GM11168 (cell line): ENCODE measurements around the gene MSGN1.

Experiments
- in situ Hi-C: fragments of 300-500 bp; cut with MboI; formaldehyde crosslinking; loops from one replicate; pipeline ENCODE4 v1.12.0; 2022; ENCODE audit warnings: low sequenced_read_pairs; ENCODE audit not compliant: unreplicated experiment

Gene MSGN1, protein sequence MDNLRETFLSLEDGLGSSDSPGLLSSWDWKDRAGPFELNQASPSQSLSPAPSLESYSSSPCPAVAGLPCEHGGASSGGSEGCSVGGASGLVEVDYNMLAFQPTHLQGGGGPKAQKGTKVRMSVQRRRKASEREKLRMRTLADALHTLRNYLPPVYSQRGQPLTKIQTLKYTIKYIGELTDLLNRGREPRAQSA

DNA sequence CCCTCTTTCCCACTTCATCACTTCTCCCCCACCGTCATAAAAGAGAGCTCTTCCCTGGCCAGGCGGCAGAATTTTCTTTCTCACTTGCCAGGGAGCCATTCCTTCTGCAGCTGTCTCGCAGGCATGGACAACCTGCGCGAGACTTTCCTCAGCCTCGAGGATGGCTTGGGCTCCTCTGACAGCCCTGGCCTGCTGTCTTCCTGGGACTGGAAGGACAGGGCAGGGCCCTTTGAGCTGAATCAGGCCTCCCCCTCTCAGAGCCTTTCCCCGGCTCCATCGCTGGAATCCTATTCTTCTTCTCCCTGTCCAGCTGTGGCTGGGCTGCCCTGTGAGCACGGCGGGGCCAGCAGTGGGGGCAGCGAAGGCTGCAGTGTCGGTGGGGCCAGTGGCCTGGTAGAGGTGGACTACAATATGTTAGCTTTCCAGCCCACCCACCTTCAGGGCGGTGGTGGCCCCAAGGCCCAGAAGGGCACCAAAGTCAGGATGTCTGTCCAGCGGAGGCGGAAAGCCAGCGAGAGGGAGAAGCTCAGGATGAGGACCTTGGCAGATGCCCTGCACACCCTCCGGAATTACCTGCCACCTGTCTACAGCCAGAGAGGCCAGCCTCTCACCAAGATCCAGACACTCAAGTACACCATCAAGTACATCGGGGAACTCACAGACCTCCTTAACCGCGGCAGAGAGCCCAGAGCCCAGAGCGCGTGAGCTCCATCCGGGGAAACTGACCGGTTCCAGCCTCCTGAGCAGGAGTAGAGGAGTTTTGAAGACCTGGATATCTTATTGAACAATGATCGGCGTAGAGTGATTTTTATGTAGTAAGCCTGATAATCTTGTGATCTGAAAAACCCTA is at the start of gene MSGN1:
Gene MSGN1 (plus strand): TSS at position 65 of the 850 bp plus-strand sequence. CDS start 59 bp downstream, at position 124.
- in situ Hi-C loops = no loop called here

DNA sequence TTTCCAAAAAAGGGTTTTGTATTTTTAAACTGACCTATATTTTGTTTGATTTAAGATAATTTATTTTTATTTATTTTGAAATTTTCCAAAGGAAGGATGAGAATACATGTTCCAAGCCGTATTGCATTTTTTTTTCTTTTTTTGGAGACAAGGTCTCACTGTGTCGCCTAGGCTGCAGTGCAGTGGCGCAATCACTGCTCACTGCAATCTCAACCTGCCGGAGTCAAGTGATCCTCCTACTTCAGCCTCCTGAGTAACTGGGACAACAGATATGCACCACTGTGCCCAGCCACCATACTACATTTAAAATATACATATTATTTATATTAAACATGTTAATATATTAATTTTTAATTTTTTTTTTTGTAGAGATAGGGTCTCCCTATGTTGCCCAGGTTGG is 47.4 kb upstream of the MSGN1 start:
- in situ Hi-C loops = no loop called here

DNA sequence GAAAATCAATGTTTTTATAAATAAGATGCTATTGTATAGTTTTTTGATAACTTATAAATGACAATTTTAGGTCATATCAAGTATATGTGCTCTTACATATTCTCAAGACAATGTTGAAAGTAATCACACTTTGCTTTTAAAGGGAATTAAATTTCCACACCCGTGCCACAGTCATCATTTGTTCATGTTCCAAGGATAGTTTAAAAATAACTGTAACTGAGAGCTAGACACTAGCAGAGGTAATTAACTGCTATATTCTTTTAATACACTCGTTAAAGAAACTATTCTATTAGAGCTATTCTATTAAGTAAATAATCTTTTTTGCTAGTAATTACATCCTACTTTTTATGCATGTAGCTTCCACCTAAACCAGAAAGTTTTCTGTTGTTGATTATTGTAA is 44.3 kb upstream of the MSGN1 start:
- in situ Hi-C loops = no loop called here

DNA sequence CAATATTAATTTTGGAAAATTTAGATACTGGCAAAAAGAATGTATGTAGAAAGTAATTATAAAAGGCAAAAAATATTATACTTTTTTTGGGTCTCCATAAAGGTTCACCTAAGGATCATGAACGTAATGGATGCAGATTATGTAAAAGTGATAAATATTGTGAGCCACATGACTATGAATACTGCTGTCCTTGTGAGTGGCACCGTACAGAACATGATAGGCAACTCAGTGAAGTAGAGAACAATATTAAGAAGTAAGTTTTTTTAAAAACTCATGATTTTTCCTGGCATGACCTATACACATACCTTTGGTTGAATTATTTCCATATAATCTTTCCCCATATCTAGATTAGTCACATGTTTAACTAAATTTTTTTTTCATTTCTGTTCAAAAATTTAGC is 43.7 kb upstream of the MSGN1 start:
- in situ Hi-C loops = no loop called here

DNA sequence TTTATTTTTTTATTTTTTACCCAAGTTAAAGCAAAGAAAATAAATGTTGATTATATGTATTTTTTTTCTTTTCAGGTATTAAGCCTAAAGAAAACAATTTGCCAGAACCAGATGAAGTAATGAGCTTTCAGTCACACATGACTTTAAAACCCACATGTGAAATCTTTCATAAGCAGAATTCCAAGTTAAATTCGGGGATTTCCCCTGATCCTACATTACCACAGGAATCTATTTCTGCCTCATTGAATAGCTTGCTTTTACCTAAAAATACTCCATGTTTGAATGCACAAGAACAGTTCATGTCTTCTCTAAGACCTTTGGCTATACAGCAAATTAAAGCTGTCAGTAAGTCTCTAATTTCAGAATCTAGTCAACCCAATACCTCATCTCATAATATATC is 35.7 kb upstream of the MSGN1 start:
- in situ Hi-C loops = loop anchor here (10.0 kb wide), 1 partner anchor 54 kb away; no protein-coding TSS in a partner anchor

DNA sequence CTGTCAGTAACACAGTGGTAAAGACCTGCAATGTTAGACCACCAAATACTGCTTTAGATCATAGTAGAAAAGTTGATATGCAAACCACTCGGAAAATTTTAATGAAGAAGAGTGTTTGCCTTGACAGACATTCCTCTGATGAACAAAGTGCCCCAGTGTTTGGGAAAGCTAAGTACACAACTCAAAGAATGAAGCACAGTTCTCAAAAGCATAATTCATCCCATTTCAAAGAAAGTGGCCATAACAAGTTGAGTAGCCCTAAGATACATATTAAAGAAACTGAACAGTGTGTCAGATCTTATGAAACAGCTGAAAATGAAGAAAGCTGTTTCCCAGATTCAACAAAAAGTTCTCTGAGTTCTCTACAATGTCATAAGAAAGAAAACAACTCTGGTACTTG is 34.8 kb upstream of the MSGN1 start:
- in situ Hi-C loops = loop anchor here (10.0 kb wide), 1 partner anchor 53 kb away; no protein-coding TSS in a partner anchor

DNA sequence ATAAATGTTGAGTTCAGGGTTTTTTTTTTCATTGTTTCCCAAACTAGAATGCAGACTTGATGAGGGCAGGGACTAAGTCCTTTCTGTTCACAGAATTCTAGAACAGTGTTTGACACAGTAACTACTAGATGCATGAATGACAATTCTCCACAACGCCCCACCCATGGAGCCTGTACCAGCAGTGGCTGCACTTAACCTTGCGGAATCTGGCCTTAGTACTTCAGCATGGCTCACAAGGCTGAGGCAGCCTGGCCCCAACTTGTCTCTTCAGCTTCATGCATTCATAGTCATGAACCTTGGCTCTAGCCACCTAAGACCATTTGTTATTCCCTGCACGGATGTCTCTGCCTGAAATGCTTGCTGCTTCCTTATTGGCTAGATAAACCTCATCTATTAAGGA is 29.5 kb upstream of the MSGN1 start:
- in situ Hi-C loops = loop anchor here (10.0 kb wide), 1 partner anchor 48 kb away; no protein-coding TSS in a partner anchor

DNA sequence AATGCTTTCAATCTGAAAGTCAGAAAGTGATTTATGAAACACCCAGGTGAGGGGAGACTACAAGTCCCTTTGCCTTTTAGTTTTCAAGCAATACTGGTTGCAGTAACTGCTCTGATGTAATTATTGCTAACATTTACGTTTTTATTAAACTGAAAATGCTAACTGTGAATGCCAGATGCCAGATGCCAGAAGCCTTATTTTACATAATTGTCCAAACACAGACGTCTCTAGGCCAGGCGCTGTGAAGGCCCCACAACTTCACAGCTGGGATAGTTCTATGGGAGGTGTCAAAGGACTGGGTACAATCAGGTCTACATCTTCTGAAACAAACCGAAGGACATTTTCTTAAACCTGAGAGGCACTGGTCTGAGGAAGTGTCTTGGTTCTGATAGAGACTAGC is 27.5 kb upstream of the MSGN1 start:
- in situ Hi-C loops = loop anchor here (10.0 kb wide), 1 partner anchor 46 kb away; no protein-coding TSS in a partner anchor

DNA sequence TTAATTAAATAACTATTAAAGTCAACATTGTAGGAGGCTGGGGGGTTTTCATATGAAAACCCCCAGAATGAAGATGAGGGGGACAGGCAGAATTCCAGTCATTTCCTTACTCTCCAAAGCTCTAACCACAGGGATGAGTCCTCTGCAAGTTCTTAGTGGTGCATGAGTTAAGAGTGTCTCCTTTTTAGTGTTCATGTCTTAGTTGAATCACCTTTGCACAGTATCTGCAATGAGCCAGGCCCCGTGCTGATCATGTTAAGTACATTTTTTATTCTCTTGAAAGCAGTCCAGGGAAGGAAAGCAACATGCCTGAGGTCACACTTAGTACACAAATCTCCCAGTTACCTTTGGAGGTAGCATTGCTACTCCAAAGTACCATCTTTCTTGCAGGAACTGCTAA is 25.7 kb upstream of the MSGN1 start:
- in situ Hi-C loops = no loop called here

DNA sequence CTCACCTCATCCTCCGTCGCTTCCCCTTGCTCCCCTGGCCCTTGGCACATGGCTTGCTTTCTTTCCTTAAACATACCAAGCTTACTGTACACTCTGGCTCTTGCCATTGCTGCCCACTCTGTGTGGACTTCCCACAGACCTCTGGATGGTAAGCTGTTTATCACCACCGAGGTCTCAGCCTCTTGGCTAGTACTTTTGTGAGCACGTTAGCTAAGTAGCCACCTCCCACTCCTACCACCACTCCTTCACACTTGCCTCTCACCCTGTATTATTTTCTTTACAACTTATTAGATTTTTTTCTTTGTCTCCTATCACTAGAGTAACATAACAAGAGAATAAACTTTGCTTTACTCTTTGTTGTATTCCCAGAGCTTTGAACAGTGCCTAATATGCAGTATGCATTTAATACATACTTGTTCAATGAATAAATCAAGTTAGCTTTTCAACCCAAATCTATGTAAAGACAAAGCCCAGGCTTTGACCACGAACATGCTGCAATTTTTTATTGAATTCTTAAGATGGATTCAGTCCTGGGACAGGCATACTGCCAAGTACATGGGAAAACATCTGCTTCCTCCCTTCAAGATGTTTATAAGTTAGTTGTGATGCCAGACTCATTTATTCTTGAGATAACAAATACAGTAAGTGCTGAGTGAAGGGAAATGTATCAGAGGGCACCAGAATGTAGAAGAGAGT is 25.0 kb upstream of the MSGN1 start:
- in situ Hi-C loops = no loop called here

DNA sequence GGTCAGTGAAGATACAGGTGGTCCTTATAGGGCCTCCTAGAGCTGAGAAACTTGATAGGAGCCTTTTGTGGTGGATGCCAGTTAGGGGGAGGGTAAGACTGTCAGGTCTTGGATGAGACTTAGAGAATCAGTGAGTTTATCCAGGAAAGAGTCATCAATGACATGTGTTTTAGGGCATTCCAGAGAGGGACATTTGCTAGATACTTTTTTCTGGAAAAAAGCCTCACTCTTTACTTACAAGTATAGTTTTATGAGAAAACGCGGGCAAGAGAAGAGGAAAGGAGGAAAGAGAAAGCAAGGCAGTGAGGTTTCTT is 24.5 kb upstream of the MSGN1 start:
- in situ Hi-C loops = no loop called here

DNA sequence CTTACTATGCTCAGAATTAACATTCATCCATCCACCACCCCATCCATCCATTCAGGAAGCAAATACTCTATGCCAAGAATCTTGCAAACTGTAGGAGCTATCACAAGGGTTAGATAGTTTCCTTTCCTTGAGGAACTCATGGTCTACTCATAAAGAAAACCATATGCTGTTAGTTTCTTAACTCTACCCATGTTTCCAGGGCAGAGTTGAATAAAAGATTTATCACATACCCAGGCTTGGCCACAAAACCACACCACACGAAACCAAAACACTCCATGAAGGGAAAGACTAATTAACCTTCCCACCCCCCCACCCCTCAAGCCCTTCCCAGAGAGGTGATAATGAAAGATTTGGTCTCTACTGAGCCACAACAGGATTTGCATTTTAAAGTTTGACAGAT is 23.7 kb upstream of the MSGN1 start:
- in situ Hi-C loops = no loop called here

DNA sequence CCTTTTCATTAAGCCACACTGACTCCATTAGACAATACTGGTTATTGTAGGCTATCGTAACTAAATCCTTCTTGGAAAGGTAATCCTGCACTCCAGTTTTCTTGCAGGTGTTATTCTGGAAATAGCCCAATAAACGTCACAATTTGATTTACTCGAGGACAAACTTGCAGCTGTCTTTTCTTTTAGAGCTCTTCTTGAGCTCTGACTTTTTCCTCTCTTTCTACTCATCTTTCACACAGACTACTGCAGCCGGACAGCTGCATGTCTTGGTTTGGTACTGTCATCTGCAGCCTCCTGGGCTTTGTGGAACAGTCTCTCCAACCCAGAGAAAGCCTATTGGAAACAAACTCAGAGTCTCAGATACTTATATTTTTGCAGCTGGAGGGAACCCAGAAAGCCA is 23.0 kb upstream of the MSGN1 start:
- in situ Hi-C loops = no loop called here

DNA sequence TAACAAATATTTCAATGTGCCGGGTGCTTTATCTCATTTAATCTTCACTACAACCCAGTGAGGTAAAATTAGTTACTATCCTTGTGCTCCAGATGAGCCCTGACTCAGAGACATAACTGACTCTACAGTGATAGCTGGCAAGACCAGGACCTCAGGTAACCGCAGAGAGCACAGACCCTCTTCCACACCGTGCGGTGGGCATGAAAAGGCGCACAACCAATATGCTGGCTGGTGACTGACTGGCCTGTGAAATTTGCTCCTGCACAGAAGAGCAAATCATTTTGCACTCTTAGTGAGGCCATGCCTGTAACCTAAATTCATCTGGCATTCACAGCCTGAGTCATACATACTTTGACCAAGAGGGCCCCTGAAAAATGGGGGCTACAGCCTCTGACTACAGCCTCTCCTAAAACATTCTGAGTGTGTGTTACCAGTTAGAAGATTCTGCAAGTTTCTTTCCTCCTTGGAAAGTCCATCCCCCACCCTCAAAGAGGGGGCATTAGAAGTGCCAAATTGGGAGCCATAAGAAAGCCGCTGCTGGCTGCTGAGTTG is 22.4 kb upstream of the MSGN1 start:
- in situ Hi-C loops = no loop called here

DNA sequence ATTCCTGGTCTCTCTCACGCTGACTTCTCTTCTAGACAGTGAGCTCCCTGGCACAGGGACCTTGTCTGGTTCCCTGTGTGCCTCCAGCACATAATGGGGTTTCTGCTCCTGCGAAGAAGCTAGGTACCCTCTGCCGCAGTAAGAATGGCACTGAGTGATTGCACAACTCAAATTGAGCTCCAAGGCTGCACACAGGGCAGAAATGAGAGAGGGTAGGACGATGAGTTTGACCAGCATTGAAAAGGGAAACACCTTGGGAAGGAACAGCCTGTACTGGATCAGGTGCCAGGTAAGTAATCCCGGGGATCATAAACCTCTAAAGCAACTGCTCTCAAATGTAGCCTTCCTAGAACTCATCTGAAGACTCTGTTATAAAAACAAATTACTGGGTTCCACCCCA is 21.0 kb upstream of the MSGN1 start:
- in situ Hi-C loops = no loop called here

DNA sequence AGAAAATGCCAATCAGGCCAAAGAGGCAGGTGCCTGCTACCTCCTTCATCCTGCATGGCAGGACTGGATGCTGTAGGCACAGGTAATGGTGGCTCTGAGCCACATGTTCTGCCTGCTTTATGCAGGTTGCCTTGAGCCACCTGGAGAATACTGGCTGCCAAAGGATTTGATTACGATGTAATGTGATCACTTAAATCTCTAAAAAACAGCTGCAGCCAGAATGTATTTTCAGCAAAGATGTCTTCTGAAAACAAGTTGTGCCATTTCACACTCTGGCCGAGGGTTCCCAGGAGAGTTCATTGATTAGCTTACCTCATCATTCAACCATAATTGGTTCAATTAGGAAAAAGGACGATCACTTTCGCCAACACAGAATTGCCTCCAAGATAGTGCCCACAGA is 17.9 kb upstream of the MSGN1 start:
- in situ Hi-C loops = no loop called here

DNA sequence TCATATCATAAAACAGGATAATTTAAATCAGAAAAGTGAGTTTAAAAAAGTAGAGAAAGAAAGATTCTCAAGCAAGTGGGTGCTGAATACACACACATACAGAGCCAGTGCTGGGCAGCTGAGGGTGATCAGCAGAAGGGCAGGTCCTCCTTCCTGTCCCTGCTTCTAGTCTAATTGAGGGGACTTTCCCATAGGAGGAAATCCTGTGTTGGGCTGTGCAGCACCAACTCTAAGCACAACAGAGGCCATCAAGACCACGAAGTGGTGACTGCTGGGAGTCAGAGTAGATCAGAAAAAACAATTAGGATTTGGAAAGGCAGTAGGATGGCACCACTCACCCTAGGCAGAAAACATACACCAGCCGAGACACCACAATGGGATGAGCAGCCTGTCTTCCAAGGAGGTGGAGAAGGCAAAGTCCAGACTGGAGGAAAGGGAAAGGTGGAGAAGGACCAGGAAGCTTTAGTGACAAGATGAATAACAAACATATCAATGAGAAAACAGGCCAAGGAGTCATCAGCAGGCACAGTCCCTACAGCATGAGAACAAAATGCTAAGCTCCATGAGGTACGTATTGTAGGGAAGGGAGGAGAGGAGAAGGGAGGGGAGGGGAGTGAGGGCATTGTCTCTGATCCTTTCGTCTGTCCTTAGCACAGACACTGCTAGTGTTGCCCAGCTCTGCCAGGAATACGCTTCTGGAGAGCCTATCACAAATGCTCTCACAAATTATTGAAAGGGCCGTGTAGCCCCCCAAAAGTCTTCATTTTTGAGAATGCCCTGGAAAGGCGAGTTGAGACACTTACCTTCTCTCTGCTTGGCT is 16.7 kb upstream of the MSGN1 start:
- in situ Hi-C loops = no loop called here

DNA sequence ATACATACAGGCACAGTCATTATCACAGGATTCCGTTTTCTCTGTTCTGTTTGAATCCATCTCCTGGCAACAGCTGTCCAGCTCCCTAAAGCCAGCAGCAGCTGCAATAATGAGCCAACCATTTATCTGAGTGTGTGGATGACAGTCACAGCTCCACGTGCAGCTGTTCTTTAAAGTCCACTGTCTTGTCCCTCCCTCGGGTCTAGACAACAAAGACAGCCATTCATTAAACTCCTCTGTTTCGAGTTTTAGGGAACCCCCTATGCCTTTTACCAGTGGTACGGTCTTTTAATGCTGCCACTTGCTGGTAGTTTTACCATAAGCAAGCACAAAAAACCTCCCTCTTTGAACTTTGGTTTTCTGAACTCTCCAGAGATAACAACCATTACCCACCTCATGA is 16.0 kb upstream of the MSGN1 start:
- in situ Hi-C loops = no loop called here

DNA sequence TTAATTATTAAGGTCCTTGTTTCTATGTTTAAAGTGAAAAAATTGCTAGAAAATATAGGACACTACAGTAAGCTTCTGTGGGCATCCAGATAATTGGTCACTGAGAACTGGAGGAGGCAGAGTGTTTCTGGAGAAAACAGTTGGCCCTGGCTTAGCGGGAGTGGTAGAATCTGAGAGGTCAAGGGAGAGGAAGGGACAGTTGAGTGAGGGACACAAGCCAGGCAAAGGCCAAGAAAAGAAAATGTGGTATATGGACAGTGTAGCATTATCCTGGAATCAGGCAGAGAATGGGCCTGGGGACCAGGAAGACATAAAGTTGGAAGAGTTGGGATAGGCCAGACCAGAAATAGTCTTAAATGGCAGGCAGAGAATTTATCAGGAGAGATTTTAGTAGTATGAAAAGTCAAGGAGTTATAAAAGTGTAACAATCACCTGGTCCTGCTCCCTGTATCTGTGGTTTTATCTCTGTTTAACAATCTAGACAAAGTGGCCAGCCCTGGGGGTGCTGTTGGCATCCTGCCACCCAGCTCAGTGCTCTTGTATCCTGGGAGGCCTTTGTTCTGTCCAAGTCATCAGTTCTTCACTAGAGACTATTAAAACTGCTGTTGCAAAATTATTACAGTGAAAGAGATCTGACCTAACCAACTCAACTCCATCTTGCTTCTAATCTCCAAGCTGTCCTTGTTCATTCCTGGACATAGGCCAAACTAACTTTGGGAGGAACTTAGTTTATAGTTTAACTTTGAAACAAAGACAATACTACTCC is 15.4 kb upstream of the MSGN1 start:
- in situ Hi-C loops = no loop called here
